GM18870 (cell line): ENCODE data around the gene TECPR2.

Source experiments
- ATAC-seq: cut with Tn5 transposase; IDR thresholded peaks from one replicate; pipeline ENCODE4 v1.9.1; 2021; ENCODE audit warnings: moderate library complexity; ENCODE audit not compliant: unreplicated experiment

TECPR2 gene

DNA sequence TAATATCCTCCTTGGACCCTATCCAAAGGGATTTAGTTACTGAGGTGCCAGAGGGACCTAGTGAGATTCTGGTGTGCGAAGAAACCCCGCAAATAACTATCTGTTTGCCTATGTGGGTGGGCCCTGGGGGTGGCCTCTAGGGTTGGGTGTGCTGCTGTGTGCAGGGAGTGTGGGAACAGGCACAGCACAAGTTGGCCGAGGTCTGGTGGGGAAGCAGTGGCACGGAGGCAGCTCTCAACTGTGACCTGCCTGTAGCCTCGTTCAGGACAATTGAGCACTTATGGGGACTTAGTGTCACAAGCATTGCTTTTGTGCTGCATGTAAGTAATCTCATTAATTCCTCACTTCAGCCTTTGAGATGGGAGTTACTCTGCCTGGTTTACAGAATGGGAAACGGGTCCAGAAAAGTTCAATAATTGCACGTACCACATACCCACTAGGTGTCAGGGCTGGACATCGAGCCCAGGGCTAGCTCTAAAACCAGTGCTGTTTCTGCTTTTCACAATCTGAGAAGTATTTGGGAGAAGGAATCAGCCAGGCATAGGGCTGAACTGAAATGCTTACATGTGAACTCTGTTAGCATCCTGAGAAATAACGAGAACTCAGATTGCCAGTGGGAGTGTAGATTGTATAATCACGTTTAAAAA, 58.8 kb downstream of the TECPR2 start:
- ATAC-seq, result no peak

DNA sequence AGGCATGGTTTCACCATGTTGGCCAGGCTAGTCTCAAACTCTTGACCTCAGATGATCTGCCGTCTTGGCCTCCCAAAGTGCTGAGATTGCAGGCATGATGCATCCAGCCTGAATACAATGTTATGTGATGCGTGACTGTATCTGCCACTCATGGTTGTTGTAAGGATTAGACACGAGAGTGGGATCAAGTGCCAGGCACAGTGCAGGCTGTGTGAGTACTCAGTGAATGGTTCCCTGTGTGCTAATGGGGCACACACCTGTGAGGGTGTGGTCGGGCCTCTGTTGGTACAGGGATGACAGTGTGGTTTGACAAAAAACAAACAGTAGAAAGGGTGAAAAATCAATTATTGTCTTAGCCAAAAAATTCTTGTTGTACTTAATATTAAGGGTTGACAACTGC, 61.8 kb downstream of the TECPR2 start:
- ATAC-seq, result no peak

DNA sequence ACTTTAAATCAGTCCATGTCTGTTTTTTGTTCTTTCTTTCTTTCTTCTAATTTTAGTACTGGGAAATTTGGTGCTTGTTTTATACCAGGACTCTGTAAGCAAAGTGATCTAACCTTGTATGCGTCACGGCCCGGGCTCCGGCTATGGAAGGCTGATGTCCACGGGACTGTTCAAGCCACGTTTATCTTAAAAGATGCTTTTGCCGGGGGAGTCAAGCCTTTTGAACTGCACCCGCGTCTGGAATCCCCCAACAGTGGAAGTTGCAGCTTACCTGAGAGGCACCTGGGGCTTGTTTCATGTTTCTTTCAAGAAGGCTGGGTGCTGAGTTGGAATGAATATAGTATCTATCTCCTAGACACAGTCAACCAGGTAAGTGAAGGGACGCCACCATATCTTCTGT, 62.2 kb downstream of the TECPR2 start:
- no peak for ATAC-seq

DNA sequence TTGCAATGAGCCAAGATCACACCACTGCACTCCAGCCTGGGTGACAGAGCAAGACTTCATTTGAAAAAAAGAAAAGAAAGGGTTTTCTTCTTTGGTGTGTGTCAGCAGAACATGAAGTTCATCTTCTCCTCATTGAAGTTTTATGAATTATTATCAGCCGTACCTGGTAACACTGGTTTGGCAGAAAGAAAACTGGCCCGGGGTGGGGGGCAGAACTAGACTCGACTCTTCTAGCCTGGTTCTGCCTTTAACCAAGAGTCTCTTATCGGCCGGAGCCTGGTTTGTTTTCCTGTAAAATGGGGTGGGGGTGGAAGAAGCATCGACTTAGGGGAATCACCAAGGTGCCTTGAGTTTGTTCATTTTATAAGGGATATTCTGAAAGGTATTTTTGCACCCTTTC, 64.1 kb downstream of the TECPR2 start:
- no peak for ATAC-seq

DNA sequence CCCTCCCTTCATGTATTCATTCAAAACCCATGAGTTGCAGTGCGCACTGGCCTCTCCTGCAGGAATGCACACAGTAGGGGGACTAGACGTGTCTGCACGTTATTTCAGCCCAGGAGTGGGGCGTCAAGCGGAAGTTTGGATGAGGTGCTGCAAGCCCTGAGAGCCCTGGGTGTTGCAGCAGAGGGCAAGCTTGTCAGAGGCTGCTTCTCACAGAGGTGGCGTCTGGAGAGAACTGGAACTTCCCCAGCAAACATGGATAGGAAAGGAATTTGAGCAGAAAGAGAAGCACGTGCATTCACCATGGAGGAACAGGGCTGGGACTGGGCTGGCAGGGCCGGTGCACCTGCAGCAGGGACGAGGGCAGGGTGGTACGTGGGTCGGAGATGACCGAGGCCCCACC, 64.9 kb downstream of the TECPR2 start:
- no peak for ATAC-seq

DNA sequence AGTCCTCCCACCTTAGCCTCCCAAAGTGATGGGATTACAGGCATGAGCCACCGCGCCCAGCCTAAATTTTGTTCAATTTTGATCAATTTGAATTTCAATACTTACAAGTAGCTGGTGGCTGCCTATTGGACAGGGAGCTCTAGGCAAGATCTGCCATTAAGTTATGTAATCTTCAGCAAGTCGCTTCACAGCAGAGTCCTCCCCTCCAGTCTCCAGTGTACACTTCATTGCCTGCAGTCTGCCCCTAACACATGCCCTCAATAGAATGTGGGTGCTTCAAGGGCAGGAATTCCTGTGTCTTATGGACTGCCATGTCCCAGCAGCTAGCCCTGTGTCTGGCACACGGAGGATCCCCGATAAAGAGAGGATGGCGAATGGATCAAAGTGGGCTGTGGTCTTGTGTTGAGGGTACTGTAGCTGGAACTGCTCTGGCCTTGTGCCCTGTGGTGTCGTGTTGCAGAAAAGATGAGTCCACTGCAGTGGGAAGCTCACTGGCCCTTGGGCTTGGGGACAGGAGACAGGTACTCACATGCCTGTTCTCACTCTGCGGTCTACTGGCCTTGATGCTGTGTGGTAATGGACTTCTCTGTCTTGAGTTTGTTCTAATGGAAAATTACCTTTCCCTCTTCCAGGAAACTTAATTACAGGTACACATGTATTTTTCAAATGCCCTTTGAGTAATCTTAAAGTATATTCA, 67.6 kb downstream of the TECPR2 start:
- ATAC-seq, result no peak

DNA sequence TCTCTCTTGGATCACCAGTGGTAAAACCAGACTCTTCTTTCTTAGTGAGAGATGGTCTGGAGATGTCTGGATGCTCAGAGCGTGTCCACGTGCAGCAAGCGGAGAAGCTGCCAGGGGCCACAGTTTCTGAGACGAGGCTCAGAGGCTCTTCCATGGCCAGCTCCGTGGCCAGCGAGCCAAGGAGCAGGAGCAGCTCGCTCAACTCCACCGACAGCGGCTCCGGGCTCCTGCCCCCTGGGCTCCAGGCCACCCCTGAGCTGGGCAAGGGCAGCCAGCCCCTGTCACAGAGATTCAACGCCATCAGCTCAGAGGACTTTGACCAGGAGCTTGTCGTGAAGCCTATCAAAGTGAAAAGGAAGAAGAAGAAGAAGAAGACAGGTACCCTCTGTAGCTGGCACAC, 69.0 kb downstream of the TECPR2 start:
- ATAC-seq, result no peak

DNA sequence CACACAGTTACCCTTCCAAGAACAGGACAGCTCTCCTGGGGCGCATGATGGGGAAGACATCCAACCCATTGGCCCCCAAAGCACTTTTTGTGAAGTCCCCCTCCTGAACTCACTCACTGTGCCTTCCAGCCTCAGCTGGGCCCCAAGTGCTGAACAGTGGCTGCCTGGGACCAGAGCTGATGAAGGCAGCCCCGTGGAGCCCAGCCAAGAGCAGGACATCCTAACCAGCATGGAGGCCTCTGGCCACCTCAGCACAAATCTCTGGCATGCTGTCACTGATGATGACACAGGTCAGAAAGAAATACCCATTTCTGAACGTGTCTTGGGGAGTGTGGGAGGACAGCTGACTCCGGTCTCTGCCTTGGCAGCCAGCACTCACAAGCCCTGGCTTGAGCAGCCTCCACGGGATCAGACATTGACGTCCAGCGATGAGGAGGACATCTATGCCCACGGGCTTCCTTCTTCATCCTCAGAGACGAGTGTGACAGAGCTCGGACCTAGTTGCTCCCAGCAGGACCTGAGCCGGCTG, 72.0 kb downstream of the TECPR2 start:
- ATAC-seq, result no peak

DNA sequence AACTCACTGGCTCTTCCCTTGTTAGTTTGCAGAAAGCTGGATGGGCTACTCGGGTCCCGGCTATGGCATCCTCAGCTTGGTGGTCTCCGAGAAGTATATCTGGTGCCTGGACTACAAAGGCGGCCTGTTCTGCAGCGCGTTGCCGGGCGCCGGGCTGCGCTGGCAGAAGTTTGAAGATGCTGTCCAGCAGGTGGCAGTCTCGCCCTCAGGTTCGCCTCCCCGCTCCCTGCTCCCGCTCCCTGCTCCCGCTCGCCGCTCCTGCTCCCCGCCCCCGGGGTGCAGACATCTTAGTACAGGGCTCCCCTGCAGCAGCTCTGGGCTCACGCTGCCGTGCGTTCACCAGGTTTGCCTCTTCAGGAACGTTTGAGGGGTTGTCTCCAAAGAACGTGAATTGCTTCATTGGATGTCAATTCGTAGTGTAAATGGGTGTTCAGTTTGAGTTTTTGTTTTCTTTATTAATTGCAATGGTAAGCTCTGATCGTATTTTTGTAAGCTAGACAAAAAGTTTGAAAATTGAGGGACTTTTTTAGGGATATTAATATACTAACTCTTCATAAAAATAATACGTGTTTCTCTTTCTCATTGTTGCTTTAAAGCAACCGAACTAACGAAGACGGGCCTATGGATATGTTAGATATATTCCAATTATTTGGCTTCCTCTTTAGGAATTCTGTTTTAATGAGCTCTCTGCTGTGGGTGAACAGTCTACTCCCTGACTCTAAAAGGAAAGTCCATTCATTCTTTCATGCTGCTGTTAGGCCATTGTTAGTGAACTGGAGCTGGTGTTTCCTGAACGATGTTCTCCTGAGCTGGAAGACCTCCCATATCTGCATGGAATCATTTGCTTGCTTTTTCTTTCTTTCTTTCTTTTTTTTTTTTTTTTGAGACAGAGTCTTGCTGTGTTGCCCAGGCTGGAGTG, 75.5 kb downstream of the TECPR2 start:
- no peak for ATAC-seq

DNA sequence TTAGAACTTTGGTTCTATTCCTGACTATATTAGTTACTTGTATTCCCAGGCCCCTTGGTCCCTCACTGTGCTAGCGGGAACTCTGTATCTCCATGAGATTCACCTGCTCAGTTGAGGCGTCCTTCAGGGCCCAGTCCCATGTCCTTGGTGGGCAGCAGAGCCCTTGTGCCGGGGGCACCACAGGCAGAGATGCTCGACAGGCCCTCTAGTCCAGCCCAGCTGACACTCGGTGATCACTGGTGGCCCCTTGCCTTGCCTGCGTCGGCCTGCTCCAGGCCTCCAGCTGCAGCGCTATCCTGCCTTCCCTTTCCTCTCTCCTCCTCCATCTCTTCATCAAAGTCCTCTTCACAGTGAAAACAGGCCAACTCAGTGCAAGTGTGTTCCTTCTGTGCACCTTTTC, 76.8 kb downstream of the TECPR2 start:
- no peak for ATAC-seq

DNA sequence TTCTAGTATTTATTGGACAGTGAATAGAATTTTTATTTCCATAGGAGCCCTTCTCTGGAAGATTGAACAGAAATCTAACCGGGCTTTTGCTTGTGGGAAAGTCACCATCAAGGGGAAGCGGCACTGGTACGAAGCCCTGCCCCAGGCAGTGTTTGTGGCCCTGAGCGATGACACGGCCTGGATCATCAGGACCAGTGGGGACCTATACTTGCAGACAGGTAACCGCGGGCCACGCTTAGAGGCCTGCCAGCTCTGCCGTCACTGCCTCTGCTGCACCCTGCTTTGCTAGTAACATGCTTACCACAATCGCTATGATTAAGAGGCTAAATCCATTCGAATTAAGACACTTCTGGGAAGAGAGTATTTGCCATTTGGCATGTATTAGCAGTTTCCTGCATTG, 77.7 kb downstream of the TECPR2 start:
- no peak for ATAC-seq

DNA sequence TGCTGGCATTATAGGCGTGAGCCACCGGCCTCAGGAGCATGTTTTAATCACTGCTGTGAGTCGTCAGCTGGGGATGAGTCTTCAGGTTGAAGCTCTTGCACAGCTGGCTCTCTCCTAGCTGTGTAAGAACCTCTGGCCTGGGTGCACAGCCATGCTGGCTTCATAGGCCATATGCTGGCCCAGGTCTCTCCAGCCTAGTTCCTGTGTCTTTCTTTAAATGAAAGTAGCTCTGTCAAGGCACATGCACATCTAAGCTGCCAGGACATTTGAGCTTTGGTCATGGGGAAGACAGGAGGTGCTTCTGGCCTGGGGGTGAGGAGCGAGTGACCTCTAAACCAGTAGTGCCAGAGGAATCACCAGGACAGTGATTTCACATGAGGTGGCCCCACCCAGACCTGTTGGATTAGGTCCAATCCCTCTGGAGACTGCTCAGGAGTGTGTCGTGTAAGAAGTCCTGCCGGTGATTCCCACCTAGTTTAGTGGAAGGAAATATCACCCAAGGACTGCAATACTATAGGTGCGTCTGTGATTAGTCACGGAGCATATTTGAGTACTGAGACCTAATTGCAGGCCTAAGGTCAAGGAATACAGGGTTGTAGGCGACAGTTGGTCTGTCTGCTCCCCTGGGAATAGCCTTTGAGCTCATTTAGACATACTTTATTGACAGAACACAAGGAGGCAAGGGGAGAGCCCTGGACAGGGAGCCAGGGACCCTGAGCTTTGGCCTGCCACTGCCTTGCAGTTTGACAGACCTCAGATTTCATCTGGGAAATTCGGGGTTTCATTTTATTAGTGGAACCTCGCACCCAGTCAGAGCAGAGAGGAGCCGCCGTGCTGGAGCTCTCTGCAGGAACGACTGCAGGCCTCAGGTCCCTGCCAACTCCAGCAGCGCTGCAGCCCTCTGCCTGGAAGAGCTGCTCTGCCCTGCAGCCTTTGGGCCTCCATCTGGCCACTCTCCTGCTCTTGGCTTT, 79.8 kb downstream of the TECPR2 start:
- no peak for ATAC-seq

DNA sequence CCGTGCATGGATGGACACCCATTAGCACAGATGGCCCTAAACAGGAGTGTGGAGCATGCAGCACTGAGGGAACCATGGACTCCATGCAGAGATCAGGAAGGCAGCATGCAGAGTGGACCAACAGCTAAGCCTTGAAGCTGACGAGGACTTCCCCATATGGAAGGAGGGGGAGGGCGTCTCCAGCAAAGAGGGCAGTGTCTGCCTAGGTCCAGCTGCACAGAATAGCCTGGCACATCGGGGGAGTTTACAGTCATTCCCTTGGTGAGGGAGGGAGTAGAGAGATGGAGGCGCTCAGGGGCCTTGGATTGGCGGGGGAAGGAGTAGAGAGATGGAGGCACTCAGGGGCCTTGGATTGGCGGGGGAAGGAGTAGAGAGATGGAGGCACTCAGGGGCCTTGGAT, 82.3 kb downstream of the TECPR2 start:
- ATAC-seq, result no peak

DNA sequence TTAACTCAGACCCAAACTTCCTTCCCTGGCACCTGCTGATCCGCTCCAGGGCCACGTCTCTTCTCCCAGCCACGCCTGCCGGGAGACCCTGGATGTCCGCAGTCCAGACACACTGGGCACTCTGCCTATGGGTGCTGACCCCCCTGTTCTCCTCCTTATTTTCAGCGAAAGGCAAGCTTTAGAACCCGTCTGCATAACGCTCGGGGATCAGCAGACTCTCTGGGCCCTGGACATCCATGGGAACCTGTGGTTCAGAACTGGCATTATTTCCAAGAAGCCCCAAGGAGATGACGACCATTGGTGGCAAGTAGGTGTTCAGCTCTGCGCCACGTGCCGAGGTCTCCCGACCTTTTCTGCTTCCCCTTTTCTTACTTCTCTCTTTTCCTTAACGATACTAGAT, 82.9 kb downstream of the TECPR2 start:
- ATAC-seq, result no peak

DNA sequence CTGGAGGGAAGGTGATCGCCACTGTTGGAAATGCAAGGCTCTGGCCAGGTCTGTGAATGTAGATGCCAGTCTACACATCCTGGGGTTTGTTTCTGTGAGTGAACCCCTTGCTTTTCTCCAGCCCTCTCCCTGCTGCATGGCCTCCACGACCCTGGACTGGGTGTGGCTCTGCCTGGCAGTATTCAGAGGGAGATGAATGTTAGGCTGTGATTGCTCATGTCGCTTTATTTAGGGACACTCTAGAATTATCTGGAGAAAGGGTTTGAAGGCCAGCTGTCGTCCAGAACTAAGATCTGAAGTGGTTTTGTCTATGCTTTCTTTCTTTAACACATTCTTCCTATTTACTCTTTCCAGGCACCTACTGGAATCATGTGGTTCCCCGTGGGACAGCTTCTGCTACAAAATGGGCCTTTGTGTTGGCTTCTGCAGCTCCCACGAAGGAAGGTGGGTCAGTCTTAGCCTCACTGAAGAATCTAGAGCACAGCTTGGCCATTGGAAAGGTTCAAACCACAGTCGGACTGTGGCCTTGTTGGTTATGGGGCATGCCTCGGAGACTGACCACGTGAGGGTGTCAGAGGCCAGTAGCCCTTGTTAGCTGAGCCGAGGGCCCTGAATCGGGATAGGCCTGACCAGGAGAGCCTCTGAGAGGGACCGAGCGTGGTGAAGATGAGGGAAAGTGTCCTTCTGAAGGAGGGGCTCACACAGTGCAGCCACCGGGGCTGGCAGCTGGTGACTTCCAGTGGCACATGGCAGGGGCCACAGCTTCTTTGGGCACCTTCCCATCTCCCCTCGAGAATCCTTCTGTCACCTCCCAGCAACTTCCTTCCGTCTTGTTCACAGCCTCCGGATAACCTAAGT, 87.7 kb downstream of the TECPR2 start:
- no peak for ATAC-seq

DNA sequence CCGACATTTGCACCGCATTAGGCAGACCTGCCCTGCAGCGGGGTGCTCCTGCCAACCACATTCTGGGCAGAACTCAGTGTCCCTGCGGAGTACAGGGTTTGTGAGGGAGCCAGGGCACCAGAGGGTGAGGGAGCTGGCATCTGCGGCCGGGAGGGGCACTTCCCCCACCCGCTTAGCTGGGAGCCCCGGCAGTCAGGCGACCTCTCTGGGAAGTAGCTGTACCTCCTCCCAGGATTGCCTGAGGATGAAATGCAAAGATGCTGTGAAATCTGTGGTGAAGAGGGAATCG, 88.3 kb downstream of the TECPR2 start:
- ATAC-seq, result no peak

DNA sequence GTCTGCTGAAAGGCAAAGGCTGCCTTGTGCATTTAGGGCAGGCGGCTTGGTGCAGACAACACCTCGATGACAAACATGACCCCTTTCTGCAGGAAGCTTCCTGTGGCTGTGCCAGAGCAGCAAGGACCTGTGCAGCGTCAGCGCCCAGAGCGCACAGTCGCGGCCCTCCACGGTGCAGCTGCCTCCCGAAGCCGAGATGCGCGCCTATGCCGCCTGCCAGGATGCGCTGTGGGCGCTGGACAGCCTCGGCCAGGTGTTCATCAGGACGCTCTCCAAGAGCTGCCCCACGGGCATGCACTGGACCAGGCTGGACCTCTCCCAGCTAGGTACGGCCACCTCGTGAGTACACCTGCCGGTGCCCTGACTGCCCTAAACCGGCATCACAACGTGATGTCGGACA, 89.6 kb downstream of the TECPR2 start:
- ATAC-seq, result no peak

DNA sequence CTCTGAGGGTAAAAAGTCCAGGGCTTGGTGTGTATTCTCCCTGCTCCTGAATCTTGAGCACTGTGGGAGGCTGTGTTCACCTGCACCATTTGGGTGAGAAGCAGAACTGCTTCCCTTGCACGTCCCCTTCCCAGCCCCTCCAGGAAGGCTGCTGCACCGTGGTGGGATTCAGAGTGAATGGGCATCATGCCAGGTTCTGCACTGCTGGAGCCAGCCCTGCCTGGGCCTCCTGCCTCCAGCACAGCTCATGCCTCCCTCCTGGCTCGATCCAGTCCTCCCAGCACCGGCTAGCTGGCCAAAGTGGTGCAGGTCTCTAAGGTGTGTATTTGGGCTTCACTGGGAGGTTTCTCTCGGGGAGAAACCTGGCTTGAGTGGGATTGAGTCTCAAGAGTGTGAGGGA, 92.0 kb downstream of the TECPR2 start:
- ATAC-seq, result no peak

DNA sequence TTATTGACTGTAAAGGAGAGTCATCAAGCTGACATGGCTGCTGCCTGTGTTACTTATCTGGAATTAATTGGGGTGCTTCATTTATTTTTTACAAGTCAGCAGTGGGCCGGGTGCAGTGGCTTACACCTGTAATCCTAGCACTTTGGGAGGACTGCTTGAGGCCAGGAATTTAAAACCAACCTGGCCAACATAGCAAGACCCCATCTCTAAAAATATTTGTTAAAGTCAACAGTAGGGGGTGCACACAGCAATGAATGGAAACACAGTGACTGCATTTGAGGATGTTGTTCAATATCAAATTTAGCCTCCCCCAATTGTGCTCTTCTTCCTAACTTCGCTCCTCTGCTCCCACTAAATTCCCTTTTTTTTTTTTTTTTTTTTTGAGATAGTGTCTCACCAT, 94.8 kb downstream of the TECPR2 start:
- ATAC-seq, result no peak
